HK-2 (cell line): ENCODE measurements around the gene HECW1.
"Not testable (repeated sequence)": the region's sequence is repeated elsewhere in the genome, so short reads cannot be mapped to it uniquely, and the experiment has no call there.

Experiments
- DNase-seq: peaks from one replicate; pipeline ENCODE4 v3.0.0-alpha.2; 2018; ENCODE audit not compliant: unreplicated experiment

HECW1 gene

GRCh38 chr7:43112459-43112940, at the start of gene HECW1:
Gene HECW1 (plus strand): TSS chr7:43112647. CDS start chr7:43243906, 131,259 bp downstream.
- no peak for DNase-seq

- no peak for DNase-seq
These were observed 40.8 kb upstream of the HECW1 start for GRCh38 chr7:43071604-43072003.

GRCh38 chr7:43072530-43072929, 39.9 kb upstream of the HECW1 start:
- DNase-seq: no peak

- DNase-seq: not testable (repeated sequence)
These were observed 38.6 kb upstream of the HECW1 start for GRCh38 chr7:43073811-43074210.

- DNase-seq: no peak
These were observed 36.2 kb upstream of the HECW1 start for GRCh38 chr7:43076189-43076605.

GRCh38 chr7:43076606-43077005, 35.8 kb upstream of the HECW1 start:
- DNase-seq: no peak

GRCh38 chr7:43077285-43077684, 35.2 kb upstream of the HECW1 start:
- no peak for DNase-seq

GRCh38 chr7:43077732-43078391, 34.6 kb upstream of the HECW1 start:
- DNase-seq: no peak

GRCh38 chr7:43078794-43079193, 33.7 kb upstream of the HECW1 start:
- DNase-seq: no peak

- DNase-seq: no peak
These were observed 30.8 kb upstream of the HECW1 start for GRCh38 chr7:43081603-43082002.

GRCh38 chr7:43083106-43083505, 29.3 kb upstream of the HECW1 start:
- DNase-seq: no peak

- DNase-seq: no peak
These were observed 27.4 kb upstream of the HECW1 start for GRCh38 chr7:43085017-43085416.

GRCh38 chr7:43085992-43086391, 26.5 kb upstream of the HECW1 start:
- no peak for DNase-seq

- DNase-seq: no peak
These were observed 19.6 kb upstream of the HECW1 start for GRCh38 chr7:43092819-43093218.

- no peak for DNase-seq
These were observed 15.6 kb upstream of the HECW1 start for GRCh38 chr7:43096875-43097274.

- no peak for DNase-seq
These were observed 12.7 kb upstream of the HECW1 start for GRCh38 chr7:43099750-43100149.

- DNase-seq: no peak
These were observed 7.5 kb upstream of the HECW1 start for GRCh38 chr7:43104874-43105520.

GRCh38 chr7:43105521-43106120, 6.8 kb upstream of the HECW1 start:
- DNase-seq: no peak

- DNase-seq: peak; percentile 39
These were observed 4.0 kb upstream of the HECW1 start for GRCh38 chr7:43108255-43109011.

GRCh38 chr7:43110791-43111535, 1.5 kb upstream of the HECW1 start:
- DNase-seq: no peak

- no peak for DNase-seq
These were observed 603 bp upstream of the HECW1 start for GRCh38 chr7:43111630-43112458.
